ENCODE data around the gene TMEM231. TPM values are rescaled to one million over a fixed set of nuclear protein-coding genes. Genes with fewer than 3 reads are reported as not detected.

Gene TMEM231
- total and polyA plus RNA-seq, 2 donors (not counting 3 experiments of a cell fraction or from before 2014, with no cell fraction given): 10.0 to 35.8 TPM

DNA sequence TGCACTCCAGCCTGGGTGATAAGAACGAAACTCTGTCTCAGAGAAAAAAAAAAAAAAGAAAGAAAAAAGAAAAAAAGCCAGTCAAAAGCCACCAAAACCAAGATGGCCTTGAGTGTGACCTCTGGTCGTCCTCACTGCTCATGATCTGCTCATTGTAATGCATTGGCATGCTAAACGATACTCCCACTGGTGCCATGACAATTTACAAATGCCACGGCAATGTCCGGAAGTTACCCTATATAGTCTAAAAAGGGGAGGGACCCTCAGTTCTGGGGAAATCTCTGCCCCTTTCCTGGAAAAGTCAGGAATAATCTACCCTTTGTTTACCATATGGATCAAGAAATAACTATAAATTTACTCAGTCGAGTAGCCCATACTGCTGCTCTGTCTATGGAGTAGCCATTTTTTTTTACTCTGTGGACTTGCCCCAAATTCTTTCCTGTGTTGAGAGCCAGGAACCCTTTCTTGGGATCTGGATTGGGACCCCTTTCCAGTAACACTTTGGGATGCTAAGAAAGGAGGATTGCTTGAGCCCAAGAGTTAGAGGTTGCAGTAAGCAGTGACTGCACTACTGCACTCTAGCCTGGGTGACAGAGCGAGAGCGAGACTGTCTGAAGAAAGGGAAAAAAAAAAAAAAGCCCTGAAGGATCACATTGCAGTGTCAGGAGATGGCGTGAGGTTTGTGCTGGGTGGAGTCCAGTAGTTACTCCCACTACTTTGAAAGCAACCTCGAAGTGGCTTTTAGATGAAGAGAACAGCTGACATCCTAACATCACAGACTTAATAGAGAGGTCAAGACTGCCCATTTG, 3.7 kb upstream of the TMEM231 start:
- no peak for TF ChIP-seq EZH2 (IDR thresholded peaks at IDR 0.05; ENCODE audit: borderline replicate concordance, low read depth, low read length, severe bottlenecking)
- TF ChIP-seq POLR2AphosphoS5 (IDR thresholded peaks at IDR 0.05; ENCODE audit: insufficient read depth, low read depth, low read length): no peak
- TF ChIP-seq, protein P1, sequence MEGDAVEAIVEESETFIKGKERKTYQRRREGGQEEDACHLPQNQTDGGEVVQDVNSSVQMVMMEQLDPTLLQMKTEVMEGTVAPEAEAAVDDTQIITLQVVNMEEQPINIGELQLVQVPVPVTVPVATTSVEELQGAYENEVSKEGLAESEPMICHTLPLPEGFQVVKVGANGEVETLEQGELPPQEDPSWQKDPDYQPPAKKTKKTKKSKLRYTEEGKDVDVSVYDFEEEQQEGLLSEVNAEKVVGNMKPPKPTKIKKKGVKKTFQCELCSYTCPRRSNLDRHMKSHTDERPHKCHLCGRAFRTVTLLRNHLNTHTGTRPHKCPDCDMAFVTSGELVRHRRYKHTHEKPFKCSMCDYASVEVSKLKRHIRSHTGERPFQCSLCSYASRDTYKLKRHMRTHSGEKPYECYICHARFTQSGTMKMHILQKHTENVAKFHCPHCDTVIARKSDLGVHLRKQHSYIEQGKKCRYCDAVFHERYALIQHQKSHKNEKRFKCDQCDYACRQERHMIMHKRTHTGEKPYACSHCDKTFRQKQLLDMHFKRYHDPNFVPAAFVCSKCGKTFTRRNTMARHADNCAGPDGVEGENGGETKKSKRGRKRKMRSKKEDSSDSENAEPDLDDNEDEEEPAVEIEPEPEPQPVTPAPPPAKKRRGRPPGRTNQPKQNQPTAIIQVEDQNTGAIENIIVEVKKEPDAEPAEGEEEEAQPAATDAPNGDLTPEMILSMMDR (IDR thresholded peaks at IDR 0.05; ENCODE audit: extremely low read depth in 1 of 2, insufficient read depth in 1 of 2, low read depth in 1 of 2, low read length in 2 of 2): no peak
- TF ChIP-seq GATA2 (IDR thresholded peaks at IDR 0.05; ENCODE audit: insufficient read depth, insufficient read length, low read depth, low read length): no peak
- TF ChIP-seq MYC (IDR thresholded peaks at IDR 0.05; ENCODE audit: low read depth, low read length): no peak
- no peak for TF ChIP-seq POLR2A (IDR thresholded peaks at IDR 0.05; ENCODE audit: low read depth, low read length)
- TF ChIP-seq JUN (IDR thresholded peaks at IDR 0.05; ENCODE audit: borderline replicate concordance, insufficient read depth, insufficient read length, low read depth): no peak
- no peak for TF ChIP-seq FOS (IDR thresholded peaks at IDR 0.05; ENCODE audit: borderline replicate concordance, insufficient read depth, low read length)
- TF ChIP-seq, protein P2, sequence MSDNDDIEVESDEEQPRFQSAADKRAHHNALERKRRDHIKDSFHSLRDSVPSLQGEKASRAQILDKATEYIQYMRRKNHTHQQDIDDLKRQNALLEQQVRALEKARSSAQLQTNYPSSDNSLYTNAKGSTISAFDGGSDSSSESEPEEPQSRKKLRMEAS (IDR thresholded peaks at IDR 0.05; ENCODE audit: insufficient read depth, insufficient read length): no peak
- CTCF ChIA-PET: interaction anchor here (1.2 kb wide), 1 partner anchor 42 kb away, joined by 3 read pairs; no protein-coding TSS in a partner anchor
- DNase-seq (ENCODE audit: low read depth, low spot score) (no peak), FAIRE-seq (no peak)
- no TSS peak for BruUV-seq (replicated peaks)
- Histone ChIP-seq H4K20me1 (replicated peaks; ENCODE audit: control insufficient read depth, extremely low read depth, insufficient read depth, low read length) (no peaks in the 10 kb centered on the region), H3K9me3 (replicated peaks; ENCODE audit: control insufficient read depth, insufficient read depth, low read length) (no peaks in the 10 kb centered on the region), H3K36me3 (ENCODE audit: control insufficient read depth in 2 of 2, extremely low read depth in 1 of 2, insufficient read depth in 2 of 2, low read length in 2 of 2) (no peaks in the 10 kb centered on the region), H3K27me3 (ENCODE audit: control insufficient read depth in 2 of 2, insufficient read depth in 2 of 2, low read length in 2 of 2) (peaks cover 14 to 36% of the 10 kb centered on the region in 2 experiments), H3K27ac (ENCODE audit: insufficient read depth, low read depth, low read length) (no peak overlapping the region), H3K9ac (replicated peaks; ENCODE audit: extremely low read depth, insufficient read depth, low read length) (no peak overlapping the region), H3K4me2 (ENCODE audit: insufficient read depth, low read length) (no peak overlapping the region), H2AFZ (ENCODE audit: low read depth, low read length) (no peak overlapping the region), H3K79me2 (ENCODE audit: control insufficient read depth, insufficient read depth, low read length) (no peaks in the 10 kb centered on the region), H3K4me3 (replicated peaks in 1 of 3; ENCODE audit: insufficient read depth in 1 of 3, low read depth in 1 of 3, low read length in 3 of 3) (no peak overlapping the region), H3K9me1 (replicated peaks; ENCODE audit: control insufficient read depth, extremely low read depth, insufficient read depth, low read length) (no peaks in the 10 kb centered on the region), H3K4me1 (ENCODE audit: control insufficient read depth, extremely low read depth, insufficient read depth, low read length) (peaks cover 2% of the 10 kb centered on the region)
- POLR2A ChIA-PET: no interaction called here
- intact Hi-C loops (cut with micrococcal nuclease) (no loop called here), dilution Hi-C loops (cut with MboI; ENCODE audit: extremely low pct_ligation_motif_present, low sequenced_read_pairs) (no loop called here)
